K562 (cell line): ENCODE data around the gene UMAD1. TPM values are rescaled to one million over a fixed set of nuclear protein-coding genes. Genes with fewer than 3 reads are reported as not detected.

Experiments used
- ATAC-seq: fragments of 200-7000 bp; cut with Tn5 transposase; 3 replicates; pipeline ENCODE4 v1.9.1; 2020; ENCODE audit warnings: moderate library complexity
- BruUV-seq: library from RNA; stranded (reverse); fragments of 400-500 nt; replicated peaks from 2 replicates; lab custom pipeline; 2021; lab: Mats Ljungman, UMichigan
- CTCF ChIA-PET: fragments of 300-600 bp; formaldehyde crosslinking; extraction: SDS; loops from one replicate; lab custom pipeline; 2021; ENCODE audit warnings: low intra/inter-chr PET ratio; lab: Yijun Ruan, JAX
- POLR2A ChIA-PET: fragments of 300-600, 350-650 bp; sonication (Branson Sonifier 250); formaldehyde crosslinking; extraction: SDS; loops from one replicate; lab custom pipeline; 2021; ENCODE audit warnings: antibody characterized with exemption, inconsistent platforms; lab: Yijun Ruan, JAX
- DNase-seq, 4 experiments: peaks; one replicate each; pipeline versions ENCODE4 v3.0.0 to v3.0.0-alpha.2; 2011 to 2018; ENCODE audit warnings: low spot score in 3 of 4, mixed read lengths in 3 of 4; ENCODE audit errors: extremely low read depth in 1 of 4
- FAIRE-seq: peaks from 2 replicates; lab custom pipeline; 2011; peaks lifted over from hg19 to GRCh38; lab: Jason Lieb, UNC
- H2AFZ ChIP-seq: 2 replicates; pipeline ENCODE4 v1.6.0; 2011; ENCODE audit warnings: low read depth, low read length, control low read depth, inconsistent platforms
- H3K27ac ChIP-seq: fragments of 200-600 bp; 3 replicates; pipeline ENCODE4 v1.8.0; 2011; ENCODE audit warnings: low read depth, mild to moderate bottlenecking, control low read depth, inconsistent platforms, low read length, moderate library complexity, mixed read lengths; ENCODE audit errors: extremely low read depth
- H3K27me3 ChIP-seq, 2 experiments: fragments of 300-600 bp in 1 of 2; 2 replicates in 1 of 2; 3 replicates in 1 of 2; pipeline versions ENCODE4 v1.6.0 to v1.8.0; 2011; ENCODE audit warnings: inconsistent platforms in 2 of 2, low read length in 2 of 2, mild to moderate bottlenecking in 1 of 2, mixed read lengths in 1 of 2, moderate library complexity in 1 of 2; ENCODE audit not compliant: control insufficient read depth in 2 of 2, insufficient read depth in 2 of 2
- H3K36me3 ChIP-seq: fragments of 300-600 bp; 3 replicates; pipeline ENCODE4 v1.8.0; 2011; ENCODE audit warnings: mild to moderate bottlenecking, low read length, inconsistent platforms; ENCODE audit not compliant: control insufficient read depth, insufficient read depth
- H3K4me1 ChIP-seq, 2 experiments: fragments of 200-600 bp in 1 of 2; replicated peaks in 1 of 2; 2 replicates in 1 of 2; 3 replicates in 1 of 2; pipeline versions ENCODE4 v1.5.1 to v1.8.0; 2011; ENCODE audit warnings: inconsistent platforms in 2 of 2, low read length in 2 of 2, mild to moderate bottlenecking in 1 of 2, mixed read lengths in 1 of 2, moderate library complexity in 1 of 2; ENCODE audit not compliant: control insufficient read depth in 2 of 2, insufficient read depth in 2 of 2
- H3K4me2 ChIP-seq: 2 replicates; pipeline ENCODE4 v1.6.1; 2011; ENCODE audit warnings: low read length, control low read depth, inconsistent platforms, mixed read lengths; ENCODE audit not compliant: insufficient read depth
- H3K4me3 ChIP-seq: fragments of 200-600 bp; sonication (generic), shearing (Covaris generic); 2 replicates; pipeline ENCODE4 v1.5.1; 2016; ENCODE audit warnings: control low read depth, inconsistent platforms
- H3K79me2 ChIP-seq: fragments of 200-600 bp; 3 replicates; pipeline ENCODE4 v1.8.0; 2011; ENCODE audit warnings: low read length, inconsistent platforms; ENCODE audit not compliant: control insufficient read depth, insufficient read depth
- H3K9ac ChIP-seq, 2 experiments: 2 replicates each; pipeline versions ENCODE4 v1.6.0 to v1.6.1; 2011; ENCODE audit warnings: low read depth in 2 of 2, low read length in 2 of 2, control low read depth in 1 of 2, inconsistent platforms in 1 of 2, mild to moderate bottlenecking in 1 of 2, mixed read lengths in 1 of 2; ENCODE audit not compliant: insufficient read depth in 1 of 2
- H3K9me1 ChIP-seq: one replicate; pipeline ENCODE4 v1.6.0; 2011; ENCODE audit warnings: inconsistent platforms, mild to moderate bottlenecking, low read length, moderate library complexity; ENCODE audit not compliant: control insufficient read depth, insufficient read depth
- H3K9me3 ChIP-seq: replicated peaks from 2 replicates; pipeline ENCODE4 v1.5.1; 2011; ENCODE audit warnings: low read depth, low read length, inconsistent platforms; ENCODE audit not compliant: control insufficient read depth, insufficient read depth
- H4K20me1 ChIP-seq: replicated peaks from 2 replicates; pipeline ENCODE4 v1.6.1; 2011; ENCODE audit warnings: low read length, inconsistent platforms, mixed read lengths; ENCODE audit not compliant: control insufficient read depth, insufficient read depth
- HINFP ChIP-seq: fragments of 450-650 bp; conservative IDR thresholded peaks from 2 replicates; pipeline ENCODE4 v1.6.1; 2016; ENCODE audit warnings: missing genetic modification characterization, low read depth, mild to moderate bottlenecking, control low read depth, missing compliant biosample characterization
- POLR2A ChIP-seq: fragments of 450-650 bp; conservative IDR thresholded peaks from 2 replicates; pipeline ENCODE4 v1.6.1; 2016
- POLR2AphosphoS2 ChIP-seq: IDR thresholded peaks from 2 replicates; pipeline ENCODE4 v1.6.1; 2012; ENCODE audit warnings: low read length, improper control_type of control experiment
- REST ChIP-seq, 2 experiments: fragments of 450-650 bp; formaldehyde crosslinking in 1 of 2; IDR thresholded peaks; 2 replicates each; pipeline versions ENCODE4 v1.4.0 to v1.6.1; 2014 to 2020; ENCODE audit warnings: mild to moderate bottlenecking in 2 of 2, borderline replicate concordance in 1 of 2, low read depth in 1 of 2
- RFX7 ChIP-seq: fragments of 250-450 bp; sonication (Bioruptor Pico); IDR thresholded peaks from 2 replicates; pipeline ENCODE4 v1.5.1; 2021; ENCODE audit warnings: mild to moderate bottlenecking
- THRA ChIP-seq: fragments of 450-650 bp; IDR thresholded peaks from 2 replicates; pipeline ENCODE4 v1.6.1; 2017; ENCODE audit warnings: mild to moderate bottlenecking, moderate library complexity
- ZNF224 ChIP-seq: sonication (generic); formaldehyde crosslinking; IDR thresholded peaks from 2 replicates; pipeline ENCODE4 v1.8.0; 2022; ENCODE audit warnings: mild to moderate bottlenecking, missing genetic modification reagents
- ZNF384 ChIP-seq: IDR thresholded peaks from 2 replicates; pipeline ENCODE4 v1.6.1; 2012; ENCODE audit warnings: low read depth, low read length, improper control_type of control experiment
- WGBS: fragments of 100-300 bp; shearing (Covaris generic); methylation state at CpG from one replicate; pipeline ENCODE4 v1.1.6; 2016; ENCODE audit warnings: low coverage, mixed read lengths; ENCODE audit not compliant: insufficient coverage; ENCODE audit errors: missing lambda C conversion rate; 5-methylcytosine and 5-hydroxymethylcytosine counted together
- in situ Hi-C: fragments of 300-500 bp; cut with MboI; formaldehyde crosslinking; loops from 4 replicates; pipeline ENCODE4 v1.15.0; 2018; ENCODE audit warnings: inconsistent platforms, mixed read lengths
- intact Hi-C: fragments of 100-400 bp; cut with micrococcal nuclease; formaldehyde crosslinking; loops from 2 replicates; pipeline ENCODE4 v1.14.2; 2022
- polyA plus RNA-seq, 8 experiments: library from polyadenylated mRNA; depleted of rRNA in 4 of 8; stranded (reverse) in 5 of 8; unstranded in 3 of 8; fragments of >200 nt; fragmentation: Nextera tagmentation in 2 of 8; fragmentation: Illumina TruSeq in 1 of 8; extraction: Ambion mirVana in 2 of 8; extraction: Trizol in 1 of 8; gene quantifications; 2 replicates each; pipeline versions ENCODE4 v1.2.1 to v1.2.3, GENCODE V29; 2011 to 2014; ENCODE audit warnings: inconsistent platforms in 1 of 8, missing spikeins in 1 of 8
- total RNA-seq, 7 experiments: library from RNA; depleted of rRNA in 6 of 7; stranded (reverse); fragments of >200 nt in 6 of 7; fragmentation: Illumina TruSeq in 2 of 7; extraction: Trizol in 2 of 7; gene quantifications; 2 replicates each; pipeline versions ENCODE4 v1.2.1 to v1.2.3, GENCODE V29; 2011 to 2021; ENCODE audit warnings: low replicate concordance in 1 of 7

UMAD1 gene
- total and polyA plus RNA-seq, 9 of the 15 experiments (the other 6 are each of a cell fraction or from before 2014, with no cell fraction given): 9.0 to 26.7 (median 13.3) TPM

- Histone ChIP-seq H4K20me1 (no peaks in the 10 kb centered on the region), H3K36me3 (no peaks in the 10 kb centered on the region), H3K27ac (no peak overlapping the region), H3K9ac (no peak overlapping the region), H2AFZ (no peak overlapping the region), H3K9me3 (no peaks in the 10 kb centered on the region), H3K79me2 (no peaks in the 10 kb centered on the region), H3K9me1 (no peaks in the 10 kb centered on the region), H3K27me3 (no peaks in the 10 kb centered on the region), H3K4me1 (no peaks in the 10 kb centered on the region; a peak in 1 of 5 replicates), H3K4me2 (no peak overlapping the region), H3K4me3 (no peak overlapping the region)
- in situ Hi-C loops (no loop called here), intact Hi-C loops (no loop called here)
- FAIRE-seq (no peak), ATAC-seq (no peak), DNase-seq (no peak)
- ChIA-PET CTCF (no interaction called here), POLR2A (no interaction called here)
- 16% methylated on average over 4 of the region's 4 CpGs for WGBS
- BruUV-seq: no TSS peak
- no peak for TF ChIP-seq ZNF224 (CRISPR knock-in tag)
- no peak for TF ChIP-seq POLR2AphosphoS2
- no peak for TF ChIP-seq ZNF384
- no peak for TF ChIP-seq POLR2A
- TF ChIP-seq RFX7 (CRISPR knock-in tag): no peak
- TF ChIP-seq THRA: no peak
- TF ChIP-seq HINFP (tag): no peak
- no peak for TF ChIP-seq REST (IDR thresholded peaks at IDR 0.05; ENCODE audit: borderline replicate concordance)
- no peak for TF ChIP-seq REST (CRISPR knock-in tag; IDR thresholded peaks at IDR 0.05; ENCODE audit: low read depth)
Observed at GRCh38 chr7:7834761-7835160, 194.2 kb downstream of the UMAD1 start.
